ENCODE measurements around the gene TMEM69. TPM values are rescaled to one million over a fixed set of nuclear protein-coding genes. Genes with fewer than 3 reads are reported as not detected.

TMEM69 gene
- total and polyA plus RNA-seq, 3 donors from 2014 or later, result 26.2 to 30.9 (median 29.5) TPM

DNA sequence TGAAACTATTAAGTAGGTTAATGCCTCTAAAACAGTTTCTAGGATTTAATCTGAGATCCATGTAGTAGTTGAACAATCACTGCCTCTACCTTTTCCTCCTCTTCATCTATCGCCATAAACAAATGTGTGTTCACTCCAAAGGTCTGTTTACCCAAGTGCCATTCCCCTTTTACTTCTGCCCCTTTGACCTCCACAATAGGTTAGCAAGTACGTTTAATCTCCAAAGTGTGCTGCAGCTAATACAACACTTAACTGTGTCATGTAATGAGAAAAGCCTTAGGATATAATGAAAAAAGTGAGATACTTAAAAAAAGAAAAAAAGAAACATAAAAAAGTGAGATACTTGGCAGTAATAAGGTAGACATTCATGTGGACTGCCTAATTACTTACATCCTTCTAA is 29.8 kb upstream of the TMEM69 start:
- no peak for DNase-seq
- H3K9me3 ChIP-seq, result no peaks in the 10 kb centered on the region
- TF ChIP-seq POLR2A (IDR thresholded peaks at IDR 0.05), result no peak
- TF ChIP-seq, protein P1, sequence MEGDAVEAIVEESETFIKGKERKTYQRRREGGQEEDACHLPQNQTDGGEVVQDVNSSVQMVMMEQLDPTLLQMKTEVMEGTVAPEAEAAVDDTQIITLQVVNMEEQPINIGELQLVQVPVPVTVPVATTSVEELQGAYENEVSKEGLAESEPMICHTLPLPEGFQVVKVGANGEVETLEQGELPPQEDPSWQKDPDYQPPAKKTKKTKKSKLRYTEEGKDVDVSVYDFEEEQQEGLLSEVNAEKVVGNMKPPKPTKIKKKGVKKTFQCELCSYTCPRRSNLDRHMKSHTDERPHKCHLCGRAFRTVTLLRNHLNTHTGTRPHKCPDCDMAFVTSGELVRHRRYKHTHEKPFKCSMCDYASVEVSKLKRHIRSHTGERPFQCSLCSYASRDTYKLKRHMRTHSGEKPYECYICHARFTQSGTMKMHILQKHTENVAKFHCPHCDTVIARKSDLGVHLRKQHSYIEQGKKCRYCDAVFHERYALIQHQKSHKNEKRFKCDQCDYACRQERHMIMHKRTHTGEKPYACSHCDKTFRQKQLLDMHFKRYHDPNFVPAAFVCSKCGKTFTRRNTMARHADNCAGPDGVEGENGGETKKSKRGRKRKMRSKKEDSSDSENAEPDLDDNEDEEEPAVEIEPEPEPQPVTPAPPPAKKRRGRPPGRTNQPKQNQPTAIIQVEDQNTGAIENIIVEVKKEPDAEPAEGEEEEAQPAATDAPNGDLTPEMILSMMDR (IDR thresholded peaks at IDR 0.05), result no peak
- H3K27me3 ChIP-seq, result no peaks in the 10 kb centered on the region
- H3K27ac ChIP-seq, result no peak overlapping the region
- no peaks in the 10 kb centered on the region for H3K4me1 ChIP-seq
- no peak overlapping the region for H3K4me3 ChIP-seq
- H3K36me3 ChIP-seq (ENCODE audit: low read depth, missing control alignments), result no peaks in the 10 kb centered on the region
- WGBS, 2 donors, result 79 to 80% methylated on average over 2 of the region's 2 CpGs
- intact Hi-C loops (cut with DNase I; ENCODE audit: low total_unique reads), result no loop called here

DNA sequence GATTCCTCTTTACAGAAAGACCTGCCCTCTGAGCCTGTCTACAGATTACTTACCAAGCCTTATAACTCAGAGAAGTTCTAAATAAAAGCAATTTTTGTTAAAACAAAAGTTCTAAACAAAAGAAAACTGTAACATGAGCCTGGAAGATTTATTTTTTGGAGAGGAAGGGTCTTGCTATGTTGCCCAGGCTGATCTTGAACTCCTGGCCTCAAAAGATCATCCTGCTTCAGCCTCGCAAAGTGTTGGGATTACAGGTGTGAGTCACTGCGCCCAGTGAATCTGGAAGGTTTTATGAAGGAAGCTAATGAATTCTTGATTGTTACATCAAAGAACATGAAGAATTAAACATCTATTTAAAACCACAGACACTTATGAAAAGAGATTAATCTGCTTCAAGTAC is 28.8 kb upstream of the TMEM69 start:
- no peaks in the 10 kb centered on the region for H3K9me3 ChIP-seq
- H3K4me3 ChIP-seq, result no peak overlapping the region
- H3K27ac ChIP-seq, result no peak overlapping the region
- no peak for DNase-seq
- 96 to 100% methylated on average over 2 of the region's 2 CpGs for WGBS, 2 donors
- no peaks in the 10 kb centered on the region for H3K36me3 ChIP-seq (ENCODE audit: low read depth, missing control alignments)
- no peaks in the 10 kb centered on the region for H3K4me1 ChIP-seq
- H3K27me3 ChIP-seq, result no peaks in the 10 kb centered on the region
- TF ChIP-seq, protein P1 (IDR thresholded peaks at IDR 0.05), result no peak
- no peak for TF ChIP-seq POLR2A (IDR thresholded peaks at IDR 0.05)
- intact Hi-C loops (cut with DNase I; ENCODE audit: low total_unique reads), result no loop called here

DNA sequence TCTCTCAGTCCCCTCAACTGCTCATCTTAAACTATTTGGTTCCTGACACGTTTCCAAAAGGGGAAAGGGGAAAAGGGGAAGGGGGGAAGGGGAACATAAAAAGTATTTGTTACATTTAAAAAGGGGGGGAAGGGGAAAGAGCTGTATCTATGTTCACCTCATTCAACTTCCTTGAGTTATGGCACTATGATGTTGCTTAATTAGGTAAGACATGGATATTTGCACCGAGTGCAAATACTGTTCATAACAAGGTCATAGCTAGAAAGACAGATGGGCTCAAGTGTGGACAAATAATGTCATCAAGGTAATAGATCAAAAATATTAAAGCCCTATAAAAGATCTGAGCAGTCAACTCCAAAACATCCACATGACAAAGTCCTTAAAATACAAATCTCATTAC is 27.6 kb upstream of the TMEM69 start:
- TF ChIP-seq, protein P1 (IDR thresholded peaks at IDR 0.05), result no peak
- TF ChIP-seq POLR2A (IDR thresholded peaks at IDR 0.05), result no peak
- WGBS, 2 donors, result 57 to 64% methylated on average over 2 of the region's 2 CpGs
- intact Hi-C loops (cut with DNase I; ENCODE audit: low total_unique reads), result no loop called here

DNA sequence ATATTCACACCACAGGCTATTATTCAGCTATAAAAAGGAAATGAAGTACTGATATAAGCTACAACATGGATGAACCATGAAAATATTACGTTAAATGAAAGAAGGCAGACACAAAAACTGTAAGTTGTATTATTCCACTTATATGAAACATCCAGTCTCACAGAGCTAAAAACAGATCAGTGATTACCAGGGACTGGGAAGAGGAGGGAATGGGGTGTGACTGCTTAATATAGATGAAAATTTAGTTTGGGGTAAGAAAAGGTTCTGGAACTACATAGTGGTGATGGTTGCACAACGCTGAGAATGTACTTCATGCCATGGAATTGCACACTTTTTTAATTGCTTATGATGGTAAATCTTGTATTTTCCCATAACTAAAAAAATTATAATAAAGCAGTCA is 21.1 kb upstream of the TMEM69 start:
- DNase-seq, result no peak
- intact Hi-C loops (cut with DNase I; ENCODE audit: low total_unique reads), result no loop called here
- no peak for TF ChIP-seq POLR2A (IDR thresholded peaks at IDR 0.05)
- TF ChIP-seq, protein P1 (IDR thresholded peaks at IDR 0.05), result no peak

More for the DNA sequence above, 27.6 kb upstream of the TMEM69 start:
- Histone ChIP-seq H3K27ac (no peak overlapping the region), H3K4me1 (no peaks in the 10 kb centered on the region), H3K27me3 (no peaks in the 10 kb centered on the region), H3K36me3 (ENCODE audit: low read depth, missing control alignments) (no peaks in the 10 kb centered on the region), H3K9me3 (no peaks in the 10 kb centered on the region), H3K4me3 (no peak overlapping the region)
- no peak for DNase-seq

DNA sequence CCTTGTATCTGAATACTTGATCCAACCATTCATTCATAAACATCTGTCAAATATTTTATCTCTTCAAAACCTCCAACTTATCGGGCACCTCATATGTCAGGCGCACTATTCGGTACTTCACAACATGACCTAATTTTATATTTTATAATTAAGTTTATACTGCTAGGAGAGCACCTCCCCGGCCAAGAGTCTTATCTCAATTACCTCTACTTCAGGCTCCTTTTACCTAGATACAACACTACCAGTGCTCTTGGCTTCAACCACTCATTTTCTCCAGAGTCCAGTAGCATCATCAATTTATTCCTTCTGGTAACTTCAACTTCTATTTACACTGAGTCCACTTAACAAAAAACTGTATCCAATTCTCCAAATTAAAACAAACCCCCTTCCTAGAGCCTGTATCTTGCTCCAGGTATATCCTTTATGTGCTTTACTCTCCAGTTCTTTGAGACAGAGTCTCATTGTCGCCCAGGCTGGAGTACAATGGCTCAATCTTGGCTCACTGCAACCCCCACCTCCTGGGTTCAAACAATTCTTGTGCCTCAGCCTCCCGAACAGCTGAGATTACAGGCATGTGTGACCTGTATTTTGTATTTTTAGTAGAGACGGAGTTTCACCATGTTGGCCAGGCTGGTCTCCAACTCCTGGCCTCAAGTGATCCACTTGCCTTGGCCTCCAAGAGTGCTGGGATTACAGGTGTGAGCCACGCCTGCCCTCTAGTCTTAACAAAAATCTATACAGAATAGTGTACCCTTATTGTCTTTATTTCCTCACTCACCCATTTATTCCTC is 20.5 kb upstream of the TMEM69 start:
- Histone ChIP-seq H3K36me3 (ENCODE audit: low read depth, missing control alignments) (no peaks in the 10 kb centered on the region), H3K4me1 (peaks cover 7% of the 10 kb centered on the region), H3K27ac (no peak overlapping the region), H3K4me3 (no peak overlapping the region), H3K27me3 (no peaks in the 10 kb centered on the region), H3K9me3 (no peaks in the 10 kb centered on the region)
- no peak for DNase-seq
- intact Hi-C loops (cut with DNase I; ENCODE audit: low total_unique reads), result no loop called here
- WGBS, 2 donors, result 74 to 76% methylated on average over 8 of the region's 8 CpGs
- TF ChIP-seq, protein P1 (IDR thresholded peaks at IDR 0.05), result no peak
- TF ChIP-seq POLR2A (IDR thresholded peaks at IDR 0.05), result no peak

More for the DNA sequence above, 21.1 kb upstream of the TMEM69 start:
- Histone ChIP-seq H3K9me3 (no peaks in the 10 kb centered on the region), H3K4me1 (peaks cover 7% of the 10 kb centered on the region), H3K27ac (no peak overlapping the region), H3K36me3 (ENCODE audit: low read depth, missing control alignments) (no peaks in the 10 kb centered on the region), H3K27me3 (no peaks in the 10 kb centered on the region), H3K4me3 (no peak overlapping the region)
- WGBS, 2 donors, result 85 to 88% methylated on average over 2 of the region's 2 CpGs

All from testis (tissue), 3 donors.